HG03097 (cell line): Measurements from ENCODE around the gene SIDT1.

ENCODE experiments used
- ATAC-seq: cut with Tn5 transposase; IDR thresholded peaks from one replicate; pipeline ENCODE4 v1.9.1; 2021; ENCODE audit not compliant: unreplicated experiment, low FRiP score

Gene SIDT1

GRCh38 chr3:113589971-113590370 lies 57.6 kb downstream of the SIDT1 start:
- no peak for ATAC-seq

- ATAC-seq = no peak
Observed at GRCh38 chr3:113590983-113591382, 58.6 kb downstream of the SIDT1 start.

GRCh38 chr3:113594066-113594465 lies 61.7 kb downstream of the SIDT1 start:
- no peak for ATAC-seq

GRCh38 chr3:113597596-113598354 lies 65.4 kb downstream of the SIDT1 start:
- ATAC-seq = no peak

- no peak for ATAC-seq
Observed at GRCh38 chr3:113600418-113601182, 68.2 kb downstream of the SIDT1 start.

GRCh38 chr3:113601240-113601639 lies 68.9 kb downstream of the SIDT1 start:
- no peak for ATAC-seq

- no peak for ATAC-seq
Observed at GRCh38 chr3:113602256-113602655, 69.9 kb downstream of the SIDT1 start.

- ATAC-seq = no peak
Observed at GRCh38 chr3:113602836-113603235, 70.5 kb downstream of the SIDT1 start.

GRCh38 chr3:113606539-113607218 lies 74.3 kb downstream of the SIDT1 start:
- peak; percentile 97 for ATAC-seq

GRCh38 chr3:113607219-113607596 lies 74.9 kb downstream of the SIDT1 start:
- ATAC-seq = peak; percentile 18

- ATAC-seq = no peak
Observed at GRCh38 chr3:113614402-113614801, 82.0 kb downstream of the SIDT1 start.

- no peak for ATAC-seq
Observed at GRCh38 chr3:113615976-113616375, 83.6 kb downstream of the SIDT1 start.

- no peak for ATAC-seq
Observed at GRCh38 chr3:113617726-113618125, 85.4 kb downstream of the SIDT1 start.

GRCh38 chr3:113620091-113620490 lies 87.7 kb downstream of the SIDT1 start:
- ATAC-seq = no peak

- no peak for ATAC-seq
Observed at GRCh38 chr3:113623324-113623723, 91.0 kb downstream of the SIDT1 start.

GRCh38 chr3:113623811-113624210 lies 91.5 kb downstream of the SIDT1 start:
- ATAC-seq = no peak

GRCh38 chr3:113625834-113626233 lies 93.5 kb downstream of the SIDT1 start:
- ATAC-seq = no peak

GRCh38 chr3:113626503-113627371 lies 94.4 kb downstream of the SIDT1 start:
- no peak for ATAC-seq

GRCh38 chr3:113628316-113628715 lies 96.0 kb downstream of the SIDT1 start:
- ATAC-seq = no peak

GRCh38 chr3:113628788-113629187 lies 96.4 kb downstream of the SIDT1 start:
- no peak for ATAC-seq
